DND-41 (cell line): Measurements from ENCODE around the gene TNPO3.

ENCODE experiments used
- ATAC-seq: fragments of 200-7000 bp; cut with Tn5 transposase; 3 replicates; pipeline ENCODE4 v1.9.1; 2021; ENCODE audit warnings: low read depth; ENCODE audit not compliant: insufficient read depth
- DNase-seq: peaks from one replicate; pipeline ENCODE4 v3.0.0-alpha.2; 2020
- H2AFZ ChIP-seq: 2 replicates; pipeline ENCODE4 v1.6.0; 2012; ENCODE audit warnings: low read depth, low read length
- H3K27ac ChIP-seq: 2 replicates; pipeline ENCODE4 v1.5.1; 2012; ENCODE audit warnings: low read length, inconsistent platforms
- H3K27me3 ChIP-seq: fragments of 200-600 bp; sonication (generic); 2 replicates; pipeline ENCODE4 v1.6.0; 2012; ENCODE audit warnings: low read length, mild to moderate bottlenecking, inconsistent platforms; ENCODE audit not compliant: insufficient read depth, poor library complexity
- H3K36me3 ChIP-seq: 2 replicates; pipeline ENCODE4 v1.5.1; 2012; ENCODE audit warnings: low read length, inconsistent platforms; ENCODE audit not compliant: insufficient read depth
- H3K4me1 ChIP-seq: 2 replicates; pipeline ENCODE4 v1.5.1; 2012; ENCODE audit warnings: mild to moderate bottlenecking, low read length; ENCODE audit not compliant: insufficient read depth
- H3K4me2 ChIP-seq: 2 replicates; pipeline ENCODE4 v1.6.0; 2012; ENCODE audit warnings: mild to moderate bottlenecking, moderate library complexity, low read length, inconsistent platforms; ENCODE audit not compliant: insufficient read depth
- H3K4me3 ChIP-seq, 2 experiments: fragments of 200-600 bp in 1 of 2; shearing (Covaris generic) in 1 of 2; 2 replicates each; pipeline ENCODE4 v1.5.1; 2012 to 2016; ENCODE audit warnings: inconsistent platforms in 2 of 2, low read length in 2 of 2, mild to moderate bottlenecking in 2 of 2, low read depth in 1 of 2, moderate library complexity in 1 of 2
- H3K79me2 ChIP-seq: 2 replicates; pipeline ENCODE4 v1.6.0; 2012; ENCODE audit warnings: low read length, inconsistent platforms; ENCODE audit not compliant: insufficient read depth
- H3K9ac ChIP-seq: 2 replicates; pipeline ENCODE4 v1.6.0; 2012; ENCODE audit warnings: low read depth, mild to moderate bottlenecking, inconsistent platforms, low read length, moderate library complexity
- H3K9me3 ChIP-seq: 2 replicates; pipeline ENCODE4 v1.5.1; 2012; ENCODE audit warnings: low read length, moderate library complexity, mild to moderate bottlenecking, inconsistent platforms; ENCODE audit not compliant: insufficient read depth, severe bottlenecking
- H4K20me1 ChIP-seq: 2 replicates; pipeline ENCODE4 v1.6.0; 2012; ENCODE audit warnings: low read length; ENCODE audit not compliant: insufficient read depth
- EZH2 ChIP-seq: IDR thresholded peaks from 3 replicates; pipeline ENCODE4 v1.6.1; 2012; ENCODE audit warnings: borderline replicate concordance, low read depth, mild to moderate bottlenecking, moderate library complexity, low read length, inconsistent platforms; ENCODE audit not compliant: severe bottlenecking
- TF ChIP-seq, protein P1 (sequence below): IDR thresholded peaks from 2 replicates; pipeline ENCODE4 v1.5.1; 2012; ENCODE audit warnings: borderline replicate concordance, low read length, moderate library complexity, mild to moderate bottlenecking; ENCODE audit not compliant: poor library complexity, severe bottlenecking; ENCODE audit errors: extremely low read depth

TNPO3 gene

DNA sequence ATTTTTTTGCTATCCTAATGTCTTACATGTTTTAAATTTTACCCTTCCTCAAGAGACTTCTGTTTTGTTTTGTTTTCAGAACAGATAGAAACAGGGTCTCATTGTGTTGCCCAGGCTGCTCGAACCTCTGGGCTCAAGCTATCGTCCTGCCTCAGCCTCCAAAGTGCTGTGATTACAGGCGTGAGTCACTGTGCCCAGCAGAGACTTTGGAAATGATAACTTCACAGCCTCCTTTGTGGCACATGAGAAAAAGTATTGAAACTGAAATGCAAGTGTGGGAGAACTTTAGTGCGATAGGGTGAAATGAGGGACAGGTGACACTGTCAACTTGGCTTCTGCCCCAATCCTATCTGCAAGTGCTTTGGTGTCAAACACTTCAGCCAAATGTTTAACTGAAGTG is 95.6 kb downstream of the TNPO3 start:
- H3K4me3 ChIP-seq: no peak overlapping the region
- peaks cover 85% of the 10 kb centered on the region for H3K36me3 ChIP-seq

DNA sequence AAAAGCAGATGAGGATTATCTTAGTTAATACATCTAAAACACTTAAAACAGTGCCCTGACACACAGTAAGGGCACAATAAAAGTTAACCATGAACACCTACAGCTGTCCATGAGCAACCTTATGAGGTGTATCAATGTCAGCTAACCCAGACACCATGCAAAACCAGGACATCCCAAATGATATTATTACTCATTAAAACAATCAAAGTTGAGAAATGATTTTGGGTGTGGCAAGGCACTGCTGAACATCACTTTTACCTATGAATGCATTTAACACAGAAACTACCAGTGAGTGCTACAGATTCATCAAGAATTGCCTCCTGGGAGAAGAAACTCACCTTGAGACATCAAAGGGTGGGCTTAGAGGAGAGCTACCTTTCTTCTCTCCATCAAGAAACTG is 98.9 kb downstream of the TNPO3 start:
- Histone ChIP-seq H2AFZ (no peak overlapping the region), H4K20me1 (no peaks in the 10 kb centered on the region), H3K27ac (no peak overlapping the region), H3K4me2 (no peak overlapping the region), H3K27me3 (no peaks in the 10 kb centered on the region), H3K4me3 (no peak overlapping the region), H3K79me2 (no peaks in the 10 kb centered on the region), H3K9me3 (no peaks in the 10 kb centered on the region), H3K9ac (no peak overlapping the region), H3K4me1 (no peaks in the 10 kb centered on the region), H3K36me3 (peaks cover 86% of the 10 kb centered on the region)
- no peak for DNase-seq
- no peak for ATAC-seq
- TF ChIP-seq, protein P1, sequence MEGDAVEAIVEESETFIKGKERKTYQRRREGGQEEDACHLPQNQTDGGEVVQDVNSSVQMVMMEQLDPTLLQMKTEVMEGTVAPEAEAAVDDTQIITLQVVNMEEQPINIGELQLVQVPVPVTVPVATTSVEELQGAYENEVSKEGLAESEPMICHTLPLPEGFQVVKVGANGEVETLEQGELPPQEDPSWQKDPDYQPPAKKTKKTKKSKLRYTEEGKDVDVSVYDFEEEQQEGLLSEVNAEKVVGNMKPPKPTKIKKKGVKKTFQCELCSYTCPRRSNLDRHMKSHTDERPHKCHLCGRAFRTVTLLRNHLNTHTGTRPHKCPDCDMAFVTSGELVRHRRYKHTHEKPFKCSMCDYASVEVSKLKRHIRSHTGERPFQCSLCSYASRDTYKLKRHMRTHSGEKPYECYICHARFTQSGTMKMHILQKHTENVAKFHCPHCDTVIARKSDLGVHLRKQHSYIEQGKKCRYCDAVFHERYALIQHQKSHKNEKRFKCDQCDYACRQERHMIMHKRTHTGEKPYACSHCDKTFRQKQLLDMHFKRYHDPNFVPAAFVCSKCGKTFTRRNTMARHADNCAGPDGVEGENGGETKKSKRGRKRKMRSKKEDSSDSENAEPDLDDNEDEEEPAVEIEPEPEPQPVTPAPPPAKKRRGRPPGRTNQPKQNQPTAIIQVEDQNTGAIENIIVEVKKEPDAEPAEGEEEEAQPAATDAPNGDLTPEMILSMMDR: no peak
- TF ChIP-seq EZH2: no peak

More for the DNA sequence above, 95.6 kb downstream of the TNPO3 start:
- Histone ChIP-seq H3K9me3 (no peaks in the 10 kb centered on the region), H3K27me3 (no peaks in the 10 kb centered on the region), H3K4me1 (no peaks in the 10 kb centered on the region), H3K9ac (no peak overlapping the region), H4K20me1 (no peaks in the 10 kb centered on the region), H3K27ac (no peak overlapping the region), H3K4me2 (no peak overlapping the region), H2AFZ (no peak overlapping the region), H3K79me2 (no peaks in the 10 kb centered on the region)
- TF ChIP-seq, protein P1: no peak
- TF ChIP-seq EZH2: no peak
- DNase-seq: no peak
- ATAC-seq: no peak

DNA sequence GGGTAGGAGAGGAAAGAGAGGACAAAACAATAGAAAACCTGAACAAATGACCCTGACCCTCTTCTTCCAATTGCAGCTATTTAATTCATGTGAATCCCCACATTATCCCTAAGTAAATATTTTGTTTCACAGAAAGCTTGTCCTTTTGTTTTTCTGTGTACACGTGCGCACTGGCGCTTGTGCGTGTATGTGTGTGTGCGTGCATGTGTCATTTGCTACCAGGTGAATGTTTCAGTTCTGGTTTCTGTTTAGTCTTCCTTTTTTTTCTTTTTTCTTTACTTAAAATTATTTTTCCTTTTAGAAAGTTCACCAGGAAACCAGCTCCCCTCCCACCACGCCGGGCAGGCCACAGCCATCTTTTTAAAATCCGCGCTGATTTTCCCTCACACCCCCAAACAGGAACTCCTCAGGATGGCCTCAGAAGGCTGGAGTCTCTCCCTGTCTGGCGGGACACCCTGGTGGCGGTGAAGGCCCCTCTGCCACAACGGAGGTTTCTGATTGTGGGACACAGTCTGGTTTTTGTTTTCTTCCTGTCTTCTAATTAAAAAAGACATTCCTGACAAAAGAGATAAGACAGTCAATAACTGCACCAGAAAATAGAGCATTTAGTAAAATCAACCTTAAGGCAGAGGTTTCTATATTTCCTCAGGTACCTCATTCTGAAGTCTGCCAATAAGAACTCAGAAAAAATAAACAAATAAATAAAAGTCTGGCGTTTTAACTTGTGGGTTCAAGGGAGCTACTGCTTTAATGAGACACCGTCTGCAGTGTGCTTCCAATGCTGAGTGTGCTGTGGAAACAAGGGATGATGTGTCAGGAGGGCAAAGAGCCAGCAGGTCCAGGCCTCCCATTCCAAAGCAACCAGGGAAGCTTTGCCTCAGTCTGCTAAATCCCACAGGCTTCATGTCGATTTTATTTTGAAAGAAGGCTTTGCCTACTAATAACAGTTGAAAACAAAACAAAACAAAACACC is 99.8 kb downstream of the TNPO3 start:
- TF ChIP-seq EZH2: no peak
- TF ChIP-seq, protein P1: no peak
- no peaks in the 10 kb centered on the region for H3K27me3 ChIP-seq
- DNase-seq: no peak
- no peak overlapping the region for H2AFZ ChIP-seq
- no peak overlapping the region for H3K9ac ChIP-seq
- no peak overlapping the region for H3K27ac ChIP-seq
- H3K36me3 ChIP-seq: peaks cover 83% of the 10 kb centered on the region
- no peaks in the 10 kb centered on the region for H3K4me1 ChIP-seq
- no peaks in the 10 kb centered on the region for H3K79me2 ChIP-seq
- no peaks in the 10 kb centered on the region for H3K9me3 ChIP-seq
- no peak overlapping the region for H3K4me3 ChIP-seq
- H4K20me1 ChIP-seq: no peaks in the 10 kb centered on the region
- ATAC-seq: no peak
- H3K4me2 ChIP-seq: no peak overlapping the region
